ENCODE results near the gene ATP9B. TPM values are rescaled to one million over a fixed set of nuclear protein-coding genes. Genes with fewer than 3 reads are reported as not detected.
A peak's percentile ranks its signal among the peaks of the same experiment; 100 is the strongest.

ATP9B gene
- total and polyA plus RNA-seq, 4 donors = 7.1 to 31.4 (median 15.5) TPM

DNA sequence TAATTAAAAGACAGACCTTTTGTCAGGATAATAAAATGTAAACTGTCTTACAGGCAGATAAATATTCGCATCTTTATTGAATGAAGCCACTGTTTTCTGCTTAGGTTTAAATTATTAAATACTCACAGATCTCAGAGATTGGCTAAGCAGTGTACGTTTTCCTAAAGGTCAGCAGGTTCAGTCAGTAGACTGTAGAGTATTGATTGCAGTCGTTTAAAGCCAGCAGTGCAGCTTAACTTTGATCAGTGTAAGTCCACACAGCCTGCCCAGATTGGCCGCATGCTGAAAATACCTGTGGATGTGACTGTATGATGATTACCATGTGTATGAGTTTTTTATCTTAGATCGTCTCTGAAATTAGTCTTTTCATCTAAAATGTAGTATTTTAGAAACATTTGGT lies 42.3 kb downstream of the ATP9B start:
- DNase-seq (ENCODE audit: low spot score) = no peak
- TF ChIP-seq FOXA2 (IDR thresholded peaks at IDR 0.05) = no peak
- TF ChIP-seq RXRA (IDR thresholded peaks at IDR 0.05) = peak; percentile 52 to 65
- TF ChIP-seq JUND (IDR thresholded peaks at IDR 0.05) = peak; percentile 7 to 17
- TF ChIP-seq HNF4A (conservative IDR thresholded peaks at IDR 0.05) = peak; percentile 46 to 58
- TF ChIP-seq, protein P1, sequence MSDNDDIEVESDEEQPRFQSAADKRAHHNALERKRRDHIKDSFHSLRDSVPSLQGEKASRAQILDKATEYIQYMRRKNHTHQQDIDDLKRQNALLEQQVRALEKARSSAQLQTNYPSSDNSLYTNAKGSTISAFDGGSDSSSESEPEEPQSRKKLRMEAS (IDR thresholded peaks at IDR 0.05) = peak; percentile 16
- Histone ChIP-seq H3K27ac (ENCODE audit: low read depth in 1 of 2, low read length in 2 of 2) (no peak overlapping the region), H3K4me1 (ENCODE audit: control insufficient read depth in 4 of 4, insufficient read depth in 4 of 4, low read length in 3 of 4) (peaks cover 0 to 11% (median under 1%) of the 10 kb centered on the region in 4 donors), H3K4me3 (ENCODE audit: low read depth in 1 of 3, low read length in 3 of 3) (no peak overlapping the region), H3K9me3 (ENCODE audit: control insufficient read depth in 4 of 4, low read length in 3 of 4) (no peaks in the 10 kb centered on the region), H3K27me3 (ENCODE audit: control insufficient read depth in 4 of 4, insufficient read depth in 4 of 4, low read length in 3 of 4) (no peaks in the 10 kb centered on the region), H3K36me3 (ENCODE audit: control insufficient read depth in 4 of 4, insufficient read depth in 3 of 4, low read depth in 1 of 4, low read length in 3 of 4) (peaks cover 0 to 3% (median 0%) of the 10 kb centered on the region in 4 donors), H3K9ac (ENCODE audit: low read depth in 1 of 2, low read length in 2 of 2) (no peak overlapping the region)
- 41% methylated on average over 5 of the region's 5 CpGs for WGBS

DNA sequence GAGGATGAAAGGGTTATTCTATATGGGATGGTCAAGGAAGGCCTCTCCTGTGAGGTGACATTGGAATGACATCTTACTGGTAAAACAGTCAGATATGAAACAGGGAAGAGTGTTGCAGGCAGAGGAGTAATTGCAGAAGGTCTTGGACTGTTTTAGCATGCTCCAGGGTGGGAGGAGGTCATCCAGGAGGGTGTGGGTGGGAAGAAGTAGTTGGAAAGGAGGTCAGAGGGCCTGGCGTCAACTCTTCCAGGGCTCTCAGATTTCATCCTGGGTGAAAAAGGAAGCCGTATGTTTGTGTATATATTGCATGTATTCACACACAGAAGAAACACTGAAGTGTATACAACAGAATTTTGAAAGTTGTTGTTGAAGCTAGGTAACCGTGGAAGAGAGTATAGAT lies 48.2 kb downstream of the ATP9B start:
- no peaks in the 10 kb centered on the region for H3K4me1 ChIP-seq (ENCODE audit: control insufficient read depth in 4 of 4, insufficient read depth in 4 of 4, low read length in 3 of 4)
- H3K9ac ChIP-seq (ENCODE audit: low read depth in 1 of 2, low read length in 2 of 2) = no peak overlapping the region
- WGBS = 68% methylated on average over 3 of the region's 3 CpGs
- TF ChIP-seq FOXA2 (IDR thresholded peaks at IDR 0.05) = no peak
- TF ChIP-seq RXRA (IDR thresholded peaks at IDR 0.05) = no peak
- TF ChIP-seq HNF4G (IDR thresholded peaks at IDR 0.05) = no peak
- no peak for TF ChIP-seq SP1 (IDR thresholded peaks at IDR 0.05)
- no peak for TF ChIP-seq JUND (IDR thresholded peaks at IDR 0.05)
- TF ChIP-seq GABPA (IDR thresholded peaks at IDR 0.05 in 1 of 2, conservative IDR thresholded peaks at IDR 0.05 in 1 of 2) = no peak
- TF ChIP-seq YY1 (IDR thresholded peaks at IDR 0.05) = no peak
- H3K27me3 ChIP-seq (ENCODE audit: control insufficient read depth in 4 of 4, insufficient read depth in 4 of 4, low read length in 3 of 4) = no peaks in the 10 kb centered on the region
- H3K27ac ChIP-seq (ENCODE audit: low read depth in 1 of 2, low read length in 2 of 2) = no peak overlapping the region
- no peak for DNase-seq (ENCODE audit: low spot score)
- no peaks in the 10 kb centered on the region for H3K9me3 ChIP-seq (ENCODE audit: control insufficient read depth in 4 of 4, low read length in 3 of 4)
- H3K4me3 ChIP-seq (ENCODE audit: low read depth in 1 of 3, low read length in 3 of 3) = no peak overlapping the region
- peaks cover 0 to 3% (median 0%) of the 10 kb centered on the region in 4 donors for H3K36me3 ChIP-seq (ENCODE audit: control insufficient read depth in 4 of 4, insufficient read depth in 3 of 4, low read depth in 1 of 4, low read length in 3 of 4)

DNA sequence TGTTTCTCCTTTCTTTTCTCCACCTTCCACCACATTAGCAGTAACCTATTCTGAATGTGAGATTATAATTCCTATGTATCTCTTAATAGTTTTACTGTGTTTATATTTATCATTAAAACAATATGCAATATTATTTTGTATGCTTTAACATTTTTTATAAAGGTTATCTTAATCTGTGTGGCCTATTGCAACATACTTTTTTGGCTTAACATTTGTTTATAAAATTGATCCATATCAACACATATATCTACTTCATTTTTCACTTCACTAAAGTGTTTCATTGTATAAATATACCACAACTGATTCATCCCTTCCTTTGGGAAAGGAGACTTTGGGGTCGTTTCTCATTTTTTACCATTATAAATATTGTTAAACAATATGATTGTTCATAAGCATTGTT lies 48.6 kb downstream of the ATP9B start:
- H3K36me3 ChIP-seq (ENCODE audit: control insufficient read depth in 4 of 4, insufficient read depth in 3 of 4, low read depth in 1 of 4, low read length in 3 of 4) = peaks cover 0 to 3% (median 0%) of the 10 kb centered on the region in 4 donors
- DNase-seq (ENCODE audit: low spot score) = no peak
- no peak overlapping the region for H3K9ac ChIP-seq (ENCODE audit: low read depth in 1 of 2, low read length in 2 of 2)
- TF ChIP-seq YY1 (IDR thresholded peaks at IDR 0.05) (no peak), FOXA2 (IDR thresholded peaks at IDR 0.05) (no peak), RAD21 (IDR thresholded peaks at IDR 0.05) (no peak), TAF1 (conservative IDR thresholded peaks at IDR 0.05) (no peak), HNF4G (IDR thresholded peaks at IDR 0.05) (no peak), FOXA1 (IDR thresholded peaks at IDR 0.05) (no peak), JUND (IDR thresholded peaks at IDR 0.05) (no peak), SP1 (IDR thresholded peaks at IDR 0.05) (no peak)
- TF ChIP-seq, protein P2, sequence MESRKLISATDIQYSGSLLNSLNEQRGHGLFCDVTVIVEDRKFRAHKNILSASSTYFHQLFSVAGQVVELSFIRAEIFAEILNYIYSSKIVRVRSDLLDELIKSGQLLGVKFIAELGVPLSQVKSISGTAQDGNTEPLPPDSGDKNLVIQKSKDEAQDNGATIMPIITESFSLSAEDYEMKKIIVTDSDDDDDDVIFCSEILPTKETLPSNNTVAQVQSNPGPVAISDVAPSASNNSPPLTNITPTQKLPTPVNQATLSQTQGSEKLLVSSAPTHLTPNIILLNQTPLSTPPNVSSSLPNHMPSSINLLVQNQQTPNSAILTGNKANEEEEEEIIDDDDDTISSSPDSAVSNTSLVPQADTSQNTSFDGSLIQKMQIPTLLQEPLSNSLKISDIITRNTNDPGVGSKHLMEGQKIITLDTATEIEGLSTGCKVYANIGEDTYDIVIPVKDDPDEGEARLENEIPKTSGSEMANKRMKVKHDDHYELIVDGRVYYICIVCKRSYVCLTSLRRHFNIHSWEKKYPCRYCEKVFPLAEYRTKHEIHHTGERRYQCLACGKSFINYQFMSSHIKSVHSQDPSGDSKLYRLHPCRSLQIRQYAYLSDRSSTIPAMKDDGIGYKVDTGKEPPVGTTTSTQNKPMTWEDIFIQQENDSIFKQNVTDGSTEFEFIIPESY (IDR thresholded peaks at IDR 0.05) = no peak
- TF ChIP-seq, protein P3, sequence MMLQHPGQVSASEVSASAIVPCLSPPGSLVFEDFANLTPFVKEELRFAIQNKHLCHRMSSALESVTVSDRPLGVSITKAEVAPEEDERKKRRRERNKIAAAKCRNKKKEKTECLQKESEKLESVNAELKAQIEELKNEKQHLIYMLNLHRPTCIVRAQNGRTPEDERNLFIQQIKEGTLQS (IDR thresholded peaks at IDR 0.05) = no peak
- 87% methylated on average over 1 of the region's 1 CpG for WGBS
- H3K4me1 ChIP-seq (ENCODE audit: control insufficient read depth in 4 of 4, insufficient read depth in 4 of 4, low read length in 3 of 4) = no peaks in the 10 kb centered on the region
- H3K9me3 ChIP-seq (ENCODE audit: control insufficient read depth in 4 of 4, low read length in 3 of 4) = no peaks in the 10 kb centered on the region
- no peak overlapping the region for H3K4me3 ChIP-seq (ENCODE audit: low read depth in 1 of 3, low read length in 3 of 3)
- H3K27me3 ChIP-seq (ENCODE audit: control insufficient read depth in 4 of 4, insufficient read depth in 4 of 4, low read length in 3 of 4) = no peaks in the 10 kb centered on the region
- H3K27ac ChIP-seq (ENCODE audit: low read depth in 1 of 2, low read length in 2 of 2) = no peak overlapping the region

Data from liver (tissue), 9 donors.